Measurements from ENCODE around the gene TMEM191C. TPM values are rescaled to one million over a fixed set of nuclear protein-coding genes. Genes with fewer than 3 reads are reported as not detected.

TMEM191C gene
- total RNA-seq, 4 donors from 2014 or later = 5.6 to 15.0 (median 6.4) TPM

Other genes with a start within 250 kb of the TMEM191C start
- under 1 TPM in 1 of 4 donors, not detected in 3; 0.16 TPM for gene RIMBP3B, start 83.6 kb upstream of the TMEM191C start, total RNA-seq
- 10 to 100 TPM in 2 of 4 donors, 1 to 10 TPM in 2; 7.2 to 71.4 (median 9.2) TPM for gene HIC2, start 50.0 kb upstream of the TMEM191C start, total RNA-seq
- not detected for gene RIMBP3C, start 84.1 kb downstream of the TMEM191C start, total RNA-seq
- gene UBE2L3, start 100.3 kb downstream of the TMEM191C start, total RNA-seq = 10 to 100 TPM; 21.9 to 48.7 (median 33.5) TPM
- 100 to 1,000 TPM in 1 of 4 donors, 10 to 100 TPM in 3; 43.3 to 112 (median 69.5) TPM for gene YDJC, start 162.6 kb downstream of the TMEM191C start, total RNA-seq
- gene CCDC116, start 165.4 kb downstream of the TMEM191C start, total RNA-seq = 10 to 100 TPM in 1 of 4 donors, under 1 TPM in 1, not detected in 2; 0.27 to 15.7 TPM
- gene SDF2L1, start 174.9 kb downstream of the TMEM191C start, total RNA-seq = 10 to 100 TPM in 3 of 4 donors, not detected in 1; 34.0 to 55.7 (median 39.5) TPM
- gene PPIL2, start 198.6 kb downstream of the TMEM191C start, total RNA-seq = 10 to 100 TPM; 36.2 to 93.1 (median 60.1) TPM